WTC11 (cell line): ENCODE results near the gene FBXO22. TPM values are rescaled to one million over a fixed set of nuclear protein-coding genes. Genes with fewer than 3 reads are reported as not detected.

Experiments
- ATAC-seq: fragments of 200-7000 bp; cut with Tn5 transposase; 2 replicates; pipeline ENCODE4 v1.10.0; 2021; ENCODE audit warnings: mild to moderate bottlenecking, moderate library complexity
- CTCF ChIA-PET: fragments of 300-600 bp; sonication (Branson Sonifier 250); formaldehyde crosslinking; loops from one replicate; lab custom pipeline; 2021; ENCODE audit warnings: antibody characterized with exemption; lab: Charles Lee
- POLR2A ChIA-PET: fragments of 350-600 bp; sonication (Branson Sonifier 250); formaldehyde crosslinking; loops from one replicate; lab custom pipeline; 2021; ENCODE audit warnings: antibody characterized with exemption; lab: Charles Lee
- DNase-seq: peaks from one replicate; pipeline ENCODE4 v3.0.0; 2021; ENCODE audit warnings: low spot score
- H3K27ac Mint-ChIP-seq: 2 replicates; pipeline ENCODE4 v1.8.0; 2021; ENCODE audit warnings: mixed read lengths
- H3K27me3 Mint-ChIP-seq: 2 replicates; pipeline ENCODE4 v1.8.0; 2021; ENCODE audit warnings: low read depth, mild to moderate bottlenecking, moderate library complexity, mixed read lengths
- H3K36me3 Mint-ChIP-seq: 2 replicates; pipeline ENCODE4 v1.8.0; 2021; ENCODE audit warnings: mixed read lengths
- H3K4me1 Mint-ChIP-seq: 2 replicates; pipeline ENCODE4 v1.8.0; 2022; ENCODE audit warnings: mixed read lengths
- H3K4me3 Mint-ChIP-seq: 2 replicates; pipeline ENCODE4 v1.8.0; 2021; ENCODE audit warnings: mild to moderate bottlenecking, moderate library complexity, mixed read lengths
- H3K9me3 Mint-ChIP-seq: 2 replicates; pipeline ENCODE4 v1.8.0; 2021; ENCODE audit warnings: mixed read lengths
- ARID4B ChIP-seq: sonication (generic); formaldehyde crosslinking; IDR thresholded peaks from 2 replicates; pipeline ENCODE4 v1.8.0; 2023; ENCODE audit warnings: missing genetic modification reagents, mild to moderate bottlenecking, borderline replicate concordance
- GRHL2 ChIP-seq: fragments of 250-450 bp; sonication (Bioruptor Pico); IDR thresholded peaks from 2 replicates; pipeline ENCODE4 v1.8.0; 2022; ENCODE audit warnings: mild to moderate bottlenecking, moderate library complexity; ENCODE audit not compliant: insufficient replicate concordance, severe bottlenecking
- GTF2I ChIP-seq: fragments of 250-450 bp; sonication (Bioruptor Pico); conservative IDR thresholded peaks from 2 replicates; pipeline ENCODE4 v1.4.0; 2021; ENCODE audit warnings: mild to moderate bottlenecking
- NR2C2 ChIP-seq: sonication (generic); formaldehyde crosslinking; IDR thresholded peaks from 2 replicates; pipeline ENCODE4 v1.8.0; 2022; ENCODE audit warnings: mild to moderate bottlenecking, missing genetic modification reagents
- RELA ChIP-seq: sonication (generic); formaldehyde crosslinking; IDR thresholded peaks from 2 replicates; pipeline ENCODE4 v1.8.1; 2022; ENCODE audit warnings: missing genetic modification reagents, mild to moderate bottlenecking, borderline replicate concordance
- SMAD4 ChIP-seq: sonication (generic); formaldehyde crosslinking; IDR thresholded peaks from 2 replicates; pipeline ENCODE4 v1.8.0; 2022; ENCODE audit warnings: mild to moderate bottlenecking, missing genetic modification reagents
- SOX15 ChIP-seq: fragments of 250-450 bp; sonication (Bioruptor Pico); IDR thresholded peaks from 2 replicates; pipeline ENCODE4 v1.9.0; 2021; ENCODE audit warnings: mild to moderate bottlenecking
- ZNF219 ChIP-seq: sonication (generic); formaldehyde crosslinking; IDR thresholded peaks from 2 replicates; pipeline ENCODE4 v1.8.0; 2023; ENCODE audit warnings: missing genetic modification reagents, mild to moderate bottlenecking, borderline replicate concordance
- ZNF232 ChIP-seq: sonication (generic); formaldehyde crosslinking; IDR thresholded peaks from 2 replicates; pipeline ENCODE4 v1.8.0; 2022; ENCODE audit warnings: mild to moderate bottlenecking, missing genetic modification reagents
- total RNA-seq: library from RNA; stranded (reverse); gene quantifications from 3 replicates; pipeline ENCODE4 v1.2.3, GENCODE V29; 2021
- TF ChIP-seq, protein P1 (sequence below): fragments of 200-600 bp; IDR thresholded peaks from 2 replicates; pipeline ENCODE4 v1.8.0; 2022; ENCODE audit warnings: antibody characterized with exemption
- TF ChIP-seq, protein P2 (sequence below): sonication (generic); formaldehyde crosslinking; IDR thresholded peaks from 2 replicates; pipeline ENCODE4 v1.8.1; 2023; ENCODE audit warnings: mild to moderate bottlenecking, missing genetic modification reagents
- TF ChIP-seq, protein P3 (sequence below): sonication (generic); formaldehyde crosslinking; IDR thresholded peaks from 2 replicates; pipeline ENCODE4 v1.8.1; 2023; ENCODE audit warnings: mild to moderate bottlenecking, missing genetic modification reagents, borderline replicate concordance
- TF ChIP-seq, protein P4 (sequence below): sonication (generic); formaldehyde crosslinking; IDR thresholded peaks from 2 replicates; pipeline ENCODE4 v1.8.1; 2022; ENCODE audit warnings: low read depth, missing genetic modification reagents, borderline replicate concordance

Gene FBXO22
- total RNA-seq, 1 experiment from 2014 or later, result 95.7 TPM

DNA sequence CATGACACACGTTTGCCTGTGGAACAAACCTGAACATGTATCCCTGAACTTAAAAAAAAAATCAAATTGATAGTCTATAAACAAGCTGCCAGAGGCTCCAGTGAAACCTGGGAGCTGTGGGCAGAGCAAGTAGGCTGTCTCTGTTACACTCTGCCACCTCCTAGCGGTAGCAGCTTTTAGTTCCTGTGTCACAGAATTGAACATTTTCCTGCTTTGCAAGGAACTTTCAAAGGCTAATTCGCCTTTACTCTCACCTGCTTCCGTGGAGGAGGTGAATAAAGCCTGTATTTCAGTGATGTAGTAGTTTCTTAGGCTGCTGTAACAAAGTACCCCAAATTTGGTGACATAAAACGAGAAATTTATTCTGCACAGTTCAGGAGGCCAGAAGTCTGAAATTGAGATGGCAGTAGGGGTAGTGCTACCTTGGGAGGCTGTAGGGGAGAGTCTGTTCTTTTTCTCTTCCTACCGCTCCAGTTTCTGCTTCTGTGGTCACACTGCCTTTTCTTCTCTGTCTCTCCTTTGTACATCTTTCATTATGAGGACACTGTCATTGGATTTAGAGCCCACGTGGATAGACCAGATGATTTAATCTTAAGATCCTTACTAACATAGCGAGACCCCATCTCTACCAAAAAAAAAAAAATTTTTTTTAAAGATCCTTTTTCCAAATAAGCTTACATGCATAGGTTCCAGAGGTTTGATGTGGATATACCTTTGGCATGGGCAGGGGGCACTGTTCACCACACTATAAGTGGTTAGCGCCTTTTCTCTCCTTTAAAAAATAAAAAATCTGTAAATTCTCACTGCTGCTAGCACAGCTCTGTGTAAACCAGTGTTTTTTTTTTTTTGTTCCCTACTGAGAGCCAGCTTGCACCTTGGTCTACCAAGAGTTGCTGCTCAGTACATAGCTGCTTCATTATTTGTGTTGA is 25.3 kb downstream of the FBXO22 start:
- Mint-ChIP-seq H3K27me3 (no peaks in the 10 kb centered on the region), H3K4me1 (peaks cover 44% of the 10 kb centered on the region), H3K9me3 (no peaks in the 10 kb centered on the region), H3K36me3 (peaks cover 41% of the 10 kb centered on the region), H3K4me3 (no peak overlapping the region), H3K27ac (peak overlapping the region; percentile 82)
- ATAC-seq (peak; percentile 86), DNase-seq (peak; percentile 66)
- TF ChIP-seq, protein P1, sequence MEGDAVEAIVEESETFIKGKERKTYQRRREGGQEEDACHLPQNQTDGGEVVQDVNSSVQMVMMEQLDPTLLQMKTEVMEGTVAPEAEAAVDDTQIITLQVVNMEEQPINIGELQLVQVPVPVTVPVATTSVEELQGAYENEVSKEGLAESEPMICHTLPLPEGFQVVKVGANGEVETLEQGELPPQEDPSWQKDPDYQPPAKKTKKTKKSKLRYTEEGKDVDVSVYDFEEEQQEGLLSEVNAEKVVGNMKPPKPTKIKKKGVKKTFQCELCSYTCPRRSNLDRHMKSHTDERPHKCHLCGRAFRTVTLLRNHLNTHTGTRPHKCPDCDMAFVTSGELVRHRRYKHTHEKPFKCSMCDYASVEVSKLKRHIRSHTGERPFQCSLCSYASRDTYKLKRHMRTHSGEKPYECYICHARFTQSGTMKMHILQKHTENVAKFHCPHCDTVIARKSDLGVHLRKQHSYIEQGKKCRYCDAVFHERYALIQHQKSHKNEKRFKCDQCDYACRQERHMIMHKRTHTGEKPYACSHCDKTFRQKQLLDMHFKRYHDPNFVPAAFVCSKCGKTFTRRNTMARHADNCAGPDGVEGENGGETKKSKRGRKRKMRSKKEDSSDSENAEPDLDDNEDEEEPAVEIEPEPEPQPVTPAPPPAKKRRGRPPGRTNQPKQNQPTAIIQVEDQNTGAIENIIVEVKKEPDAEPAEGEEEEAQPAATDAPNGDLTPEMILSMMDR, result peak; percentile 19
- TF ChIP-seq ZNF232 (CRISPR knock-in tag), result no peak
- ChIA-PET POLR2A (interaction anchor here (0.6 to 0.7 kb wide), 2 partner anchors 118 to 211 kb away, joined by 3 read pairs; no protein-coding TSS in a partner anchor), CTCF (interaction anchor here (0.6 to 5.9 kb wide), 55 partner anchors 8 to 820 kb away, joined by 3 to 73 read pairs (median 5); partner anchors contain the start of genes FBXO22, NRG4 and UBE2Q2)

- no peak for ATAC-seq
These were observed 26.3 kb downstream of the FBXO22 start for GRCh38 chr15:75929799-75930565.

More at GRCh38 chr15:75929799-75930565, 26.3 kb downstream of the FBXO22 start:
- H3K4me3 Mint-ChIP-seq, result no peak overlapping the region
- peaks cover 47% of the 10 kb centered on the region for H3K36me3 Mint-ChIP-seq
- no peaks in the 10 kb centered on the region for H3K27me3 Mint-ChIP-seq
- peaks cover 38% of the 10 kb centered on the region for H3K4me1 Mint-ChIP-seq
- CTCF ChIA-PET, result interaction anchor here (0.6 to 5.9 kb wide), 31 partner anchors 7 to 821 kb away, joined by 3 to 73 read pairs (median 6); partner anchors contain the start of gene FBXO22
- H3K27ac Mint-ChIP-seq, result no peak overlapping the region
- peaks cover under 1% of the 10 kb centered on the region; the same call in 1 of the 2 replicates for H3K9me3 Mint-ChIP-seq
- no peak for DNase-seq
- TF ChIP-seq, protein P2, sequence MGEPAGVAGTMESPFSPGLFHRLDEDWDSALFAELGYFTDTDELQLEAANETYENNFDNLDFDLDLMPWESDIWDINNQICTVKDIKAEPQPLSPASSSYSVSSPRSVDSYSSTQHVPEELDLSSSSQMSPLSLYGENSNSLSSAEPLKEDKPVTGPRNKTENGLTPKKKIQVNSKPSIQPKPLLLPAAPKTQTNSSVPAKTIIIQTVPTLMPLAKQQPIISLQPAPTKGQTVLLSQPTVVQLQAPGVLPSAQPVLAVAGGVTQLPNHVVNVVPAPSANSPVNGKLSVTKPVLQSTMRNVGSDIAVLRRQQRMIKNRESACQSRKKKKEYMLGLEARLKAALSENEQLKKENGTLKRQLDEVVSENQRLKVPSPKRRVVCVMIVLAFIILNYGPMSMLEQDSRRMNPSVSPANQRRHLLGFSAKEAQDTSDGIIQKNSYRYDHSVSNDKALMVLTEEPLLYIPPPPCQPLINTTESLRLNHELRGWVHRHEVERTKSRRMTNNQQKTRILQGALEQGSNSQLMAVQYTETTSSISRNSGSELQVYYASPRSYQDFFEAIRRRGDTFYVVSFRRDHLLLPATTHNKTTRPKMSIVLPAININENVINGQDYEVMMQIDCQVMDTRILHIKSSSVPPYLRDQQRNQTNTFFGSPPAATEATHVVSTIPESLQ (CRISPR knock-in tag), result no peak
- TF ChIP-seq RELA (CRISPR knock-in tag) (no peak), ZNF232 (CRISPR knock-in tag) (no peak), GRHL2 (CRISPR knock-in tag) (no peak), ARID4B (CRISPR knock-in tag) (no peak), ZNF219 (no peak), SMAD4 (no peak), SOX15 (CRISPR knock-in tag) (no peak), GTF2I (no peak), NR2C2 (CRISPR knock-in tag) (no peak)
- TF ChIP-seq, protein P3, sequence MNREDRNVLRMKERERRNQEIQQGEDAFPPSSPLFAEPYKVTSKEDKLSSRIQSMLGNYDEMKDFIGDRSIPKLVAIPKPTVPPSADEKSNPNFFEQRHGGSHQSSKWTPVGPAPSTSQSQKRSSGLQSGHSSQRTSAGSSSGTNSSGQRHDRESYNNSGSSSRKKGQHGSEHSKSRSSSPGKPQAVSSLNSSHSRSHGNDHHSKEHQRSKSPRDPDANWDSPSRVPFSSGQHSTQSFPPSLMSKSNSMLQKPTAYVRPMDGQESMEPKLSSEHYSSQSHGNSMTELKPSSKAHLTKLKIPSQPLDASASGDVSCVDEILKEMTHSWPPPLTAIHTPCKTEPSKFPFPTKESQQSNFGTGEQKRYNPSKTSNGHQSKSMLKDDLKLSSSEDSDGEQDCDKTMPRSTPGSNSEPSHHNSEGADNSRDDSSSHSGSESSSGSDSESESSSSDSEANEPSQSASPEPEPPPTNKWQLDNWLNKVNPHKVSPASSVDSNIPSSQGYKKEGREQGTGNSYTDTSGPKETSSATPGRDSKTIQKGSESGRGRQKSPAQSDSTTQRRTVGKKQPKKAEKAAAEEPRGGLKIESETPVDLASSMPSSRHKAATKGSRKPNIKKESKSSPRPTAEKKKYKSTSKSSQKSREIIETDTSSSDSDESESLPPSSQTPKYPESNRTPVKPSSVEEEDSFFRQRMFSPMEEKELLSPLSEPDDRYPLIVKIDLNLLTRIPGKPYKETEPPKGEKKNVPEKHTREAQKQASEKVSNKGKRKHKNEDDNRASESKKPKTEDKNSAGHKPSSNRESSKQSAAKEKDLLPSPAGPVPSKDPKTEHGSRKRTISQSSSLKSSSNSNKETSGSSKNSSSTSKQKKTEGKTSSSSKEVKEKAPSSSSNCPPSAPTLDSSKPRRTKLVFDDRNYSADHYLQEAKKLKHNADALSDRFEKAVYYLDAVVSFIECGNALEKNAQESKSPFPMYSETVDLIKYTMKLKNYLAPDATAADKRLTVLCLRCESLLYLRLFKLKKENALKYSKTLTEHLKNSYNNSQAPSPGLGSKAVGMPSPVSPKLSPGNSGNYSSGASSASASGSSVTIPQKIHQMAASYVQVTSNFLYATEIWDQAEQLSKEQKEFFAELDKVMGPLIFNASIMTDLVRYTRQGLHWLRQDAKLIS (CRISPR knock-in tag), result no peak
- TF ChIP-seq, protein P4, sequence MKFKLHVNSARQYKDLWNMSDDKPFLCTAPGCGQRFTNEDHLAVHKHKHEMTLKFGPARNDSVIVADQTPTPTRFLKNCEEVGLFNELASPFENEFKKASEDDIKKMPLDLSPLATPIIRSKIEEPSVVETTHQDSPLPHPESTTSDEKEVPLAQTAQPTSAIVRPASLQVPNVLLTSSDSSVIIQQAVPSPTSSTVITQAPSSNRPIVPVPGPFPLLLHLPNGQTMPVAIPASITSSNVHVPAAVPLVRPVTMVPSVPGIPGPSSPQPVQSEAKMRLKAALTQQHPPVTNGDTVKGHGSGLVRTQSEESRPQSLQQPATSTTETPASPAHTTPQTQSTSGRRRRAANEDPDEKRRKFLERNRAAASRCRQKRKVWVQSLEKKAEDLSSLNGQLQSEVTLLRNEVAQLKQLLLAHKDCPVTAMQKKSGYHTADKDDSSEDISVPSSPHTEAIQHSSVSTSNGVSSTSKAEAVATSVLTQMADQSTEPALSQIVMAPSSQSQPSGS (CRISPR knock-in tag), result no peak
- TF ChIP-seq, all 79 proteins: peak for 0
- POLR2A ChIA-PET, result interaction anchor here (0.6 kb wide), 1 partner anchor 210 kb away, joined by 3 read pairs; no protein-coding TSS in a partner anchor
